GM19099 (cell line): ENCODE results near the gene POLN.

ENCODE experiments used
- POLR2A ChIP-seq: IDR thresholded peaks from 3 replicates; pipeline ENCODE4 v1.6.1; 2011; ENCODE audit warnings: low read depth; ENCODE audit not compliant: insufficient read length; ENCODE audit errors: extremely low read depth

Gene POLN

GRCh38 chr4:2089222-2089621, 152.7 kb downstream of the POLN start:
- no peak for TF ChIP-seq POLR2A

GRCh38 chr4:2087170-2087569, 154.8 kb downstream of the POLN start:
- no peak for TF ChIP-seq POLR2A

- TF ChIP-seq POLR2A = no peak
Observed at GRCh38 chr4:2085496-2085901, 156.4 kb downstream of the POLN start.

- TF ChIP-seq POLR2A = no peak
Observed at GRCh38 chr4:2084316-2084715, 157.6 kb downstream of the POLN start.

GRCh38 chr4:2083826-2084160, 158.1 kb downstream of the POLN start:
- TF ChIP-seq POLR2A = no peak

GRCh38 chr4:2083116-2083825, 158.7 kb downstream of the POLN start:
- no peak for TF ChIP-seq POLR2A

- TF ChIP-seq POLR2A = no peak
Observed at GRCh38 chr4:2082627-2083026, 159.3 kb downstream of the POLN start.

GRCh38 chr4:2082118-2082517, 159.8 kb downstream of the POLN start:
- no peak for TF ChIP-seq POLR2A

GRCh38 chr4:2081540-2081939, 160.4 kb downstream of the POLN start:
- no peak for TF ChIP-seq POLR2A

GRCh38 chr4:2080429-2081300, 161.3 kb downstream of the POLN start:
- TF ChIP-seq POLR2A = no peak

GRCh38 chr4:2079926-2080325, 162.0 kb downstream of the POLN start:
- no peak for TF ChIP-seq POLR2A

GRCh38 chr4:2079006-2079405, 162.9 kb downstream of the POLN start:
- no peak for TF ChIP-seq POLR2A

GRCh38 chr4:2078584-2078983, 163.3 kb downstream of the POLN start:
- no peak for TF ChIP-seq POLR2A

GRCh38 chr4:2077537-2078460, 164.1 kb downstream of the POLN start:
- no peak for TF ChIP-seq POLR2A

- TF ChIP-seq POLR2A = no peak
Observed at GRCh38 chr4:2076908-2077536, 164.9 kb downstream of the POLN start.
